ENCODE results near the gene MN1. TPM values are rescaled to one million over a fixed set of nuclear protein-coding genes. Genes with fewer than 3 reads are reported as not detected.

Gene MN1
- total RNA-seq, 1 donor from 2014 or later: 4.5 TPM

- DNase-seq (ENCODE audit: low read depth): no peak
- no peak for TF ChIP-seq CTCF (IDR thresholded peaks at IDR 0.05; ENCODE audit: insufficient read depth, low read length, poor library complexity, severe bottlenecking)
- H3K27me3 ChIP-seq (ENCODE audit: control insufficient read depth, insufficient read depth, low read length): peaks cover 8% of the 10 kb centered on the region
- no peaks in the 10 kb centered on the region for H3K36me3 ChIP-seq (ENCODE audit: control insufficient read depth, insufficient read depth, low read length)
- H3K4me3 ChIP-seq (ENCODE audit: low read depth, low read length): no peak overlapping the region
Observed at GRCh38 chr22:27706489-27706888, 95.1 kb downstream of the MN1 start.

GRCh38 chr22:27705408-27706080 lies 96.0 kb downstream of the MN1 start:
- no peaks in the 10 kb centered on the region for H3K36me3 ChIP-seq (ENCODE audit: control insufficient read depth, insufficient read depth, low read length)
- TF ChIP-seq CTCF (IDR thresholded peaks at IDR 0.05; ENCODE audit: insufficient read depth, low read length, poor library complexity, severe bottlenecking): no peak
- DNase-seq (ENCODE audit: low read depth): no peak
- peaks cover 8% of the 10 kb centered on the region for H3K27me3 ChIP-seq (ENCODE audit: control insufficient read depth, insufficient read depth, low read length)
- no peak overlapping the region for H3K4me3 ChIP-seq (ENCODE audit: low read depth, low read length)

GRCh38 chr22:27704581-27704980 lies 97.0 kb downstream of the MN1 start:
- no peak for TF ChIP-seq CTCF (IDR thresholded peaks at IDR 0.05; ENCODE audit: insufficient read depth, low read length, poor library complexity, severe bottlenecking)
- Histone ChIP-seq H3K36me3 (ENCODE audit: control insufficient read depth, insufficient read depth, low read length) (no peaks in the 10 kb centered on the region), H3K27me3 (ENCODE audit: control insufficient read depth, insufficient read depth, low read length) (peaks cover 8% of the 10 kb centered on the region), H3K4me3 (ENCODE audit: low read depth, low read length) (no peak overlapping the region)
- DNase-seq (ENCODE audit: low read depth): no peak

GRCh38 chr22:27699383-27700019 lies 102.1 kb downstream of the MN1 start:
- no peak for DNase-seq (ENCODE audit: low read depth)
- H3K36me3 ChIP-seq (ENCODE audit: control insufficient read depth, insufficient read depth, low read length): no peaks in the 10 kb centered on the region
- no peak for TF ChIP-seq CTCF (IDR thresholded peaks at IDR 0.05; ENCODE audit: insufficient read depth, low read length, poor library complexity, severe bottlenecking)
- peaks cover 8% of the 10 kb centered on the region for H3K27me3 ChIP-seq (ENCODE audit: control insufficient read depth, insufficient read depth, low read length)
- H3K4me3 ChIP-seq (ENCODE audit: low read depth, low read length): no peak overlapping the region

- Histone ChIP-seq H3K27me3 (ENCODE audit: control insufficient read depth, insufficient read depth, low read length) (peaks cover 10% of the 10 kb centered on the region), H3K36me3 (ENCODE audit: control insufficient read depth, insufficient read depth, low read length) (no peaks in the 10 kb centered on the region), H3K4me3 (ENCODE audit: low read depth, low read length) (no peak overlapping the region)
- TF ChIP-seq CTCF (IDR thresholded peaks at IDR 0.05; ENCODE audit: insufficient read depth, low read length, poor library complexity, severe bottlenecking): no peak
- no peak for DNase-seq (ENCODE audit: low read depth)
Observed at GRCh38 chr22:27698813-27699212, 102.7 kb downstream of the MN1 start.

Other genes starting within 250 kb of the MN1 start
- gene PITPNB, start 117.5 kb upstream of the MN1 start, total RNA-seq: 32.1 and 32.3 TPM in 2 replicates